Panc1 (cell line): ENCODE results near the gene EMX1.

Experiments used
- CTCF ChIP-seq: fragments of 450-650 bp; IDR thresholded peaks from 2 replicates; pipeline ENCODE4 v1.5.1; 2017; ENCODE audit warnings: mild to moderate bottlenecking
- POLR2AphosphoS5 ChIP-seq: IDR thresholded peaks from 2 replicates; pipeline ENCODE4 v1.6.1; 2012; ENCODE audit warnings: mild to moderate bottlenecking, low read depth, low read length, moderate library complexity
- TCF7L2 ChIP-seq: IDR thresholded peaks from 2 replicates; pipeline ENCODE4 v1.6.1; 2011; ENCODE audit warnings: mild to moderate bottlenecking, low read depth, low read length, inconsistent platforms

- no peak for TF ChIP-seq CTCF
- TF ChIP-seq POLR2AphosphoS5 = no peak
- no peak for TF ChIP-seq TCF7L2
Measured at GRCh38 chr2:72871880-72872279, 45.4 kb upstream of the EMX1 start.
